K562 (cell line): ENCODE measurements around the gene TMEM222. TPM values are rescaled to one million over a fixed set of nuclear protein-coding genes. Genes with fewer than 3 reads are reported as not detected.
A peak's percentile ranks its signal among the peaks of the same experiment; 100 is the strongest.

Experiments used
- AFF1 ChIP-seq, 2 experiments: fragments of 450-650 bp; IDR thresholded peaks; 2 replicates each; pipeline ENCODE4 v1.6.1; 2018; ENCODE audit warnings: mild to moderate bottlenecking in 2 of 2, low read depth in 1 of 2; ENCODE audit not compliant: partially characterized antibody in 2 of 2
- CLOCK ChIP-seq: fragments of 250-450 bp; sonication (Bioruptor Pico); IDR thresholded peaks from 2 replicates; pipeline ENCODE4 v1.4.0; 2020; ENCODE audit warnings: mild to moderate bottlenecking, moderate library complexity, borderline replicate concordance
- HNRNPUL1 ChIP-seq: fragments of 200-400 bp; formaldehyde crosslinking; IDR thresholded peaks from 2 replicates; pipeline ENCODE4 v1.6.1; 2017; ENCODE audit warnings: low read length
- IFI16 ChIP-seq: fragments of 250-450 bp; sonication (Bioruptor Pico); IDR thresholded peaks from 2 replicates; pipeline ENCODE4 v2.1.2; 2022; ENCODE audit warnings: mild to moderate bottlenecking, inconsistent platforms
- KLF6 ChIP-seq: fragments of 250-450 bp; sonication (Bioruptor Pico); IDR thresholded peaks from 2 replicates; pipeline ENCODE4 v1.4.0; 2020; ENCODE audit warnings: mild to moderate bottlenecking, moderate library complexity, borderline replicate concordance
- NFATC3 ChIP-seq: fragments of 450-650 bp; IDR thresholded peaks from 2 replicates; pipeline ENCODE4 v1.6.1; 2017; ENCODE audit warnings: mild to moderate bottlenecking
- NFYB ChIP-seq: IDR thresholded peaks from 2 replicates; pipeline ENCODE4 v1.6.1; 2011; ENCODE audit warnings: mild to moderate bottlenecking, moderate library complexity; ENCODE audit not compliant: insufficient read length; ENCODE audit errors: extremely low read depth
- SMARCB1 ChIP-seq: IDR thresholded peaks from 2 replicates; pipeline ENCODE4 v1.6.1; 2011; ENCODE audit warnings: improper control_type of control experiment, low read depth; ENCODE audit not compliant: insufficient read length
- SREBF1 ChIP-seq: fragments of 150-350 bp; IDR thresholded peaks from 2 replicates; pipeline ENCODE4 v1.6.1; 2014; ENCODE audit warnings: antibody characterized with exemption, low read depth, low read length, borderline replicate concordance
- TOE1 ChIP-seq, 2 experiments: fragments of 450-650 bp in 1 of 2; sonication (generic) in 1 of 2; formaldehyde crosslinking in 1 of 2; IDR thresholded peaks; 2 replicates each; pipeline versions ENCODE4 v1.7.1 to v1.8.0; 2016 to 2022; ENCODE audit warnings: borderline replicate concordance in 2 of 2, mild to moderate bottlenecking in 2 of 2, antibody characterized with exemption in 1 of 2, inconsistent platforms in 1 of 2, low read depth in 1 of 2, missing genetic modification reagents in 1 of 2, moderate library complexity in 1 of 2
- ZBTB2 ChIP-seq: fragments of 450-650 bp; IDR thresholded peaks from 2 replicates; pipeline ENCODE4 v1.6.1; 2016; ENCODE audit warnings: antibody characterized with exemption
- ZEB2 ChIP-seq: fragments of 450-650 bp; IDR thresholded peaks from 2 replicates; pipeline ENCODE4 v1.6.1; 2016
- ZNF644 ChIP-seq: fragments of 200-800 bp; sonication (Bioruptor generic); IDR thresholded peaks from 2 replicates; pipeline ENCODE4 v1.6.1; 2016; ENCODE audit warnings: low read depth, missing genetic modification characterization, missing compliant biosample characterization
- polyA plus RNA-seq, 8 experiments: library from polyadenylated mRNA; depleted of rRNA in 4 of 8; stranded (reverse) in 5 of 8; unstranded in 3 of 8; fragments of >200 nt; fragmentation: Nextera tagmentation in 2 of 8; fragmentation: Illumina TruSeq in 1 of 8; extraction: Ambion mirVana in 2 of 8; extraction: Trizol in 1 of 8; gene quantifications; 2 replicates each; pipeline versions ENCODE4 v1.2.1 to v1.2.3, GENCODE V29; 2011 to 2014; ENCODE audit warnings: inconsistent platforms in 1 of 8, missing spikeins in 1 of 8
- total RNA-seq, 7 experiments: library from RNA; depleted of rRNA in 6 of 7; stranded (reverse); fragments of >200 nt in 6 of 7; fragmentation: Illumina TruSeq in 2 of 7; extraction: Trizol in 2 of 7; gene quantifications; 2 replicates each; pipeline versions ENCODE4 v1.2.1 to v1.2.3, GENCODE V29; 2011 to 2021; ENCODE audit warnings: low replicate concordance in 1 of 7
- TF ChIP-seq, protein P1 (sequence below): fragments of 450-650 bp; IDR thresholded peaks from 2 replicates; pipeline ENCODE4 v1.6.1; 2017; ENCODE audit warnings: mild to moderate bottlenecking, moderate library complexity
- TF ChIP-seq, protein P2 (sequence below): IDR thresholded peaks from 2 replicates; pipeline ENCODE4 v1.6.1; 2014; ENCODE audit warnings: antibody characterized with exemption

TMEM222 gene
- total and polyA plus RNA-seq, 9 of the 15 experiments (the other 6 are each of a cell fraction or from before 2014, with no cell fraction given) = 6.9 to 48.0 (median 32.8) TPM

DNA sequence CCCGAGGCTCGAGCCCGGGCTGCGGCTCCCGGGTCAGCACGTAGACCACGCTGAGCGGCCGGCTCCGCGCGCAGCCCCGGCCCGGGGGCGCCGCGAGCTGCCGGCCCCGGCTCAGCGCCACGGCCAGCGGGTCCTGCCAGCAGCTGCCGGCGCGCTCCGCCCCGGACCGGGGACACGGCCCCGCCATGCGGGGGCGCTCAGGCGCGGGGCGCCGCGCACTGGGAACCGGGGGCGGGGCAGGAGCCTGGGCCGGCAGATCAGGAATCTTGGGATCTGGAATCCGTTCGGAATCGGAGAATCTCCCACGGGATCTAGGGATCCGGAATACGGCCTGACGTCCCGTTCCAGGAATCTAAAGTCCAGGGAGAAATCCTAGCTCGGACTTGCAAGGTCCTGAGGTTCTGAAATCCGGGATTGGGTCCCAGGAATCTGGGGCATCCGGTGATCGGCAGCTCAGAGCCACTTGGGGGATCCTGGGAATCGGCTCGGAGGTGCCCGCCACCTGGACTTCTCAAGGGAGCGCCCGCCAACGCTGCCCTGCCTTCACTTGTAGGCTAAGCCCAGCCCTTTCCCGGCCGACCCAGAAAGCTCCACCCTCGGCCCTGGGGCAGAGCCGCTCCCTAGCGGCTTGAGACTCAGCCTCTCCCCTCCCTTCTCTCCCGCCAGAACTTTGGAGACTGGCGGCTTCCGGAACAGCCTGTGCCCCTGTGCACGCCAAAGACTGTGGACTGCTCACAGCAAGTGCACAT lies 44.6 kb downstream of the TMEM222 start, which contains the start of gene MAP3K6 (continued):
- no peak for TF ChIP-seq CLOCK (CRISPR knock-in tag)
- no peak for TF ChIP-seq NFYB
- TF ChIP-seq ZEB2 = no peak
- no peak for TF ChIP-seq ZBTB2
- TF ChIP-seq, protein P1, sequence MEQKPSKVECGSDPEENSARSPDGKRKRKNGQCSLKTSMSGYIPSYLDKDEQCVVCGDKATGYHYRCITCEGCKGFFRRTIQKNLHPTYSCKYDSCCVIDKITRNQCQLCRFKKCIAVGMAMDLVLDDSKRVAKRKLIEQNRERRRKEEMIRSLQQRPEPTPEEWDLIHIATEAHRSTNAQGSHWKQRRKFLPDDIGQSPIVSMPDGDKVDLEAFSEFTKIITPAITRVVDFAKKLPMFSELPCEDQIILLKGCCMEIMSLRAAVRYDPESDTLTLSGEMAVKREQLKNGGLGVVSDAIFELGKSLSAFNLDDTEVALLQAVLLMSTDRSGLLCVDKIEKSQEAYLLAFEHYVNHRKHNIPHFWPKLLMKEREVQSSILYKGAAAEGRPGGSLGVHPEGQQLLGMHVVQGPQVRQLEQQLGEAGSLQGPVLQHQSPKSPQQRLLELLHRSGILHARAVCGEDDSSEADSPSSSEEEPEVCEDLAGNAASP = no peak
- peak; percentile 28; the same call in 1 of the 2 replicates for TF ChIP-seq TOE1 (IDR thresholded peaks at IDR 0.05; ENCODE audit: borderline replicate concordance)
- TF ChIP-seq TOE1 (CRISPR knock-in tag; IDR thresholded peaks at IDR 0.05; ENCODE audit: borderline replicate concordance, low read depth) = no peak
- TF ChIP-seq NFATC3 = no peak
- TF ChIP-seq, protein P2, sequence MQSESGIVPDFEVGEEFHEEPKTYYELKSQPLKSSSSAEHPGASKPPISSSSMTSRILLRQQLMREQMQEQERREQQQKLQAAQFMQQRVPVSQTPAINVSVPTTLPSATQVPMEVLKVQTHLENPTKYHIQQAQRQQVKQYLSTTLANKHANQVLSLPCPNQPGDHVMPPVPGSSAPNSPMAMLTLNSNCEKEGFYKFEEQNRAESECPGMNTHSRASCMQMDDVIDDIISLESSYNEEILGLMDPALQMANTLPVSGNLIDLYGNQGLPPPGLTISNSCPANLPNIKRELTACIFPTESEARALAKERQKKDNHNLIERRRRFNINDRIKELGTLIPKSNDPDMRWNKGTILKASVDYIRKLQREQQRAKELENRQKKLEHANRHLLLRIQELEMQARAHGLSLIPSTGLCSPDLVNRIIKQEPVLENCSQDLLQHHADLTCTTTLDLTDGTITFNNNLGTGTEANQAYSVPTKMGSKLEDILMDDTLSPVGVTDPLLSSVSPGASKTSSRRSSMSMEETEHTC = no peak
- no peak for TF ChIP-seq AFF1 (IDR thresholded peaks at IDR 0.05; ENCODE audit: low read depth in 1 of 2, partially characterized antibody in 2 of 2)
- TF ChIP-seq IFI16 (CRISPR knock-in tag) = no peak
- no peak for TF ChIP-seq KLF6 (CRISPR knock-in tag)
- TF ChIP-seq HNRNPUL1 = no peak
- no peak for TF ChIP-seq SMARCB1
- no peak for TF ChIP-seq ZNF644 (tag)
- TF ChIP-seq SREBF1 = no peak
